A549 (cell line): ENCODE measurements around the gene KTN1.

ENCODE experiments used
- CHD2 ChIP-seq: fragments of 150-350 bp; IDR thresholded peaks from 2 replicates; pipeline ENCODE4 v1.6.1; 2014; ENCODE audit warnings: low read length; ENCODE audit not compliant: partially characterized antibody
- ESRRA ChIP-seq: fragments of 150-350 bp; IDR thresholded peaks from 2 replicates; pipeline ENCODE4 v1.6.1; 2014; ENCODE audit warnings: mild to moderate bottlenecking, low read length, borderline replicate concordance
- FOSL2 ChIP-seq, 2 experiments: fragments of 450-650 bp in 1 of 2; fragments of >200 bp in 1 of 2; sonication (Bioruptor Twin) in 1 of 2; formaldehyde crosslinking; IDR thresholded peaks; 2 replicates each; pipeline versions ENCODE4 v1.5.0 to v1.6.1; 2016 to 2020; ENCODE audit warnings: mild to moderate bottlenecking in 1 of 2, moderate library complexity in 1 of 2
- HOXA7 ChIP-seq: fragments of 250-450 bp; sonication (Bioruptor Pico); IDR thresholded peaks from 2 replicates; pipeline ENCODE4 v1.5.0; 2020; ENCODE audit warnings: mild to moderate bottlenecking, moderate library complexity
- PHF8 ChIP-seq: fragments of 200-600 bp; sonication (generic); IDR thresholded peaks from 2 replicates; pipeline ENCODE4 v1.6.1; 2016; ENCODE audit warnings: low read depth, mild to moderate bottlenecking, antibody characterized with exemption, moderate library complexity, borderline replicate concordance
- POLR2A ChIP-seq: IDR thresholded peaks from 2 replicates; pipeline ENCODE4 v1.6.1; 2012; ENCODE audit warnings: mild to moderate bottlenecking, low read length
- RAD21 ChIP-seq, 2 experiments: fragments of >200 bp in 1 of 2; sonication (Bioruptor Twin) in 1 of 2; formaldehyde crosslinking in 1 of 2; IDR thresholded peaks in 1 of 2; conservative IDR thresholded peaks in 1 of 2; 2 replicates in 1 of 2; 3 replicates in 1 of 2; pipeline ENCODE4 v1.6.1; 2012 to 2018; ENCODE audit warnings: inconsistent platforms in 1 of 2
- RCOR1 ChIP-seq: fragments of 150-350 bp; IDR thresholded peaks from 2 replicates; pipeline ENCODE4 v1.6.1; 2014; ENCODE audit warnings: antibody characterized with exemption, low read length, low read depth
- TF ChIP-seq, protein P1 (sequence below): fragments of >200 bp; sonication (Bioruptor Twin); formaldehyde crosslinking; IDR thresholded peaks from 3 replicates; pipeline ENCODE4 v1.5.1; 2016
- TF ChIP-seq, protein P2 (sequence below): IDR thresholded peaks from 2 replicates; pipeline ENCODE4 v1.6.1; 2012
- TF ChIP-seq, protein P3 (sequence below): fragments of 150-350 bp; IDR thresholded peaks from 2 replicates; pipeline ENCODE4 v1.6.1; 2014; ENCODE audit warnings: low read depth, mild to moderate bottlenecking, low read length

DNA sequence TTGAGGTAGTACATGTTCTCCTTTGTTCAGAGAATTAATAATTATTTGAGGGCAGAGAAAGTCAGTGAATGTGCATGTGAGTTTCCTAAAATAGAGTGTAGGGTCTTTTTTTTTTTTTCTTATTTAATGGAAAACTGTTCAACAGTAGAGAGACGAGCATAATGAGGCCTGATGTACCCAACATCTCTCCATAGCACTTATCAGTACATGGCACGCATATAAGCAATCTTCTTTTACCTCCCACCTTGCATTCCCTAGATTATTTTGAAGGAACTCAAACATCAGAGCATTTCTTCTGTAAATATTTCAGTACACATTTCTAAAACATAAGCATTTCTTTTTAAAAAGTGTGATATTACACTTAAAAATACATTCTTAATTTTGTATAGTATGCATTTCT is 87.8 kb downstream of the KTN1 start:
- TF ChIP-seq, protein P1, sequence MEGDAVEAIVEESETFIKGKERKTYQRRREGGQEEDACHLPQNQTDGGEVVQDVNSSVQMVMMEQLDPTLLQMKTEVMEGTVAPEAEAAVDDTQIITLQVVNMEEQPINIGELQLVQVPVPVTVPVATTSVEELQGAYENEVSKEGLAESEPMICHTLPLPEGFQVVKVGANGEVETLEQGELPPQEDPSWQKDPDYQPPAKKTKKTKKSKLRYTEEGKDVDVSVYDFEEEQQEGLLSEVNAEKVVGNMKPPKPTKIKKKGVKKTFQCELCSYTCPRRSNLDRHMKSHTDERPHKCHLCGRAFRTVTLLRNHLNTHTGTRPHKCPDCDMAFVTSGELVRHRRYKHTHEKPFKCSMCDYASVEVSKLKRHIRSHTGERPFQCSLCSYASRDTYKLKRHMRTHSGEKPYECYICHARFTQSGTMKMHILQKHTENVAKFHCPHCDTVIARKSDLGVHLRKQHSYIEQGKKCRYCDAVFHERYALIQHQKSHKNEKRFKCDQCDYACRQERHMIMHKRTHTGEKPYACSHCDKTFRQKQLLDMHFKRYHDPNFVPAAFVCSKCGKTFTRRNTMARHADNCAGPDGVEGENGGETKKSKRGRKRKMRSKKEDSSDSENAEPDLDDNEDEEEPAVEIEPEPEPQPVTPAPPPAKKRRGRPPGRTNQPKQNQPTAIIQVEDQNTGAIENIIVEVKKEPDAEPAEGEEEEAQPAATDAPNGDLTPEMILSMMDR: no peak
- TF ChIP-seq POLR2A (no peak), HOXA7 (CRISPR knock-in tag) (no peak), RCOR1 (no peak), RAD21 (conservative IDR thresholded peaks at IDR 0.05 in 1 of 2, IDR thresholded peaks at IDR 0.05 in 1 of 2) (no peak), PHF8 (no peak), ESRRA (no peak), CHD2 (no peak), FOSL2 (IDR thresholded peaks at IDR 0.05) (no peak), FOSL2 (CRISPR knock-in tag; IDR thresholded peaks at IDR 0.05) (no peak)
- TF ChIP-seq, protein P2, sequence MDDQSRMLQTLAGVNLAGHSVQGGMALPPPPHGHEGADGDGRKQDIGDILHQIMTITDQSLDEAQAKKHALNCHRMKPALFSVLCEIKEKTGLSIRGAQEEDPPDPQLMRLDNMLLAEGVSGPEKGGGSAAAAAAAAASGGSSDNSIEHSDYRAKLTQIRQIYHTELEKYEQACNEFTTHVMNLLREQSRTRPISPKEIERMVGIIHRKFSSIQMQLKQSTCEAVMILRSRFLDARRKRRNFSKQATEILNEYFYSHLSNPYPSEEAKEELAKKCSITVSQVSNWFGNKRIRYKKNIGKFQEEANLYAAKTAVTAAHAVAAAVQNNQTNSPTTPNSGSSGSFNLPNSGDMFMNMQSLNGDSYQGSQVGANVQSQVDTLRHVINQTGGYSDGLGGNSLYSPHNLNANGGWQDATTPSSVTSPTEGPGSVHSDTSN: no peak
- TF ChIP-seq, protein P3, sequence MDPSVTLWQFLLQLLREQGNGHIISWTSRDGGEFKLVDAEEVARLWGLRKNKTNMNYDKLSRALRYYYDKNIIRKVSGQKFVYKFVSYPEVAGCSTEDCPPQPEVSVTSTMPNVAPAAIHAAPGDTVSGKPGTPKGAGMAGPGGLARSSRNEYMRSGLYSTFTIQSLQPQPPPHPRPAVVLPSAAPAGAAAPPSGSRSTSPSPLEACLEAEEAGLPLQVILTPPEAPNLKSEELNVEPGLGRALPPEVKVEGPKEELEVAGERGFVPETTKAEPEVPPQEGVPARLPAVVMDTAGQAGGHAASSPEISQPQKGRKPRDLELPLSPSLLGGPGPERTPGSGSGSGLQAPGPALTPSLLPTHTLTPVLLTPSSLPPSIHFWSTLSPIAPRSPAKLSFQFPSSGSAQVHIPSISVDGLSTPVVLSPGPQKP: no peak
